Transverse colon (tissue), 4 donors: ENCODE measurements around the gene TRIP13.

Experiments
- CTCF ChIP-seq, 5 experiments: fragments of 200-600 bp in 3 of 5; fragments of 450-650 bp in 2 of 5; sonication (generic) in 3 of 5; IDR thresholded peaks; 1 replicate in 2 of 5; 2 replicates in 3 of 5; pipeline ENCODE4 v1.5.1; 2016 to 2017; ENCODE audit warnings: antibody characterized with exemption in 5 of 5, inconsistent platforms in 3 of 5, mild to moderate bottlenecking in 2 of 5, moderate library complexity in 1 of 5
- EP300 ChIP-seq: sonication (generic); formaldehyde crosslinking; IDR thresholded peaks from one replicate; pipeline ENCODE4 v1.6.1; 2017; ENCODE audit warnings: antibody characterized with exemption, low read depth
- POLR2A ChIP-seq: fragments of 450-650 bp; IDR thresholded peaks from one replicate; pipeline ENCODE4 v1.6.1; 2016; ENCODE audit warnings: antibody characterized with exemption, mild to moderate bottlenecking, moderate library complexity
- POLR2AphosphoS5 ChIP-seq, 3 donors: sonication (generic); formaldehyde crosslinking; IDR thresholded peaks; one replicate each; pipeline ENCODE4 v1.6.1; 2016; ENCODE audit warnings: antibody characterized with exemption in 3 of 3

DNA sequence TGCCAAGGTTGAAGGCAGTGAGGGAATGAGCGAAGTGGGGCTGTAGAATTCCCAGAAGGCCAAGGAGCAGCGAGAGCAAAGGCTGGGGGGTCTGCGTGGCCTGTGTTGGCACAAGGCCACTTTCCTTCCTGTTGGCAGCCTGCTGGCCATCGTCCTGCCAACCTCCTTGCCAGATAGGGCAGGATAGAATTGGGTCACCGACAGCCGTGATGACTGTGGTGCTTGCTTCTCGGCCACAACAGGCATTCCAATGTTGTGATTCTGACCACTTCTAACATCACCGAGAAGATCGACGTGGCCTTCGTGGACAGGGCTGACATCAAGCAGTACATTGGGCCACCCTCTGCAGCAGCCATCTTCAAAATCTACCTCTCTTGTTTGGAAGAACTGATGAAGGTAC, 18.9 kb downstream of the TRIP13 start:
- TF ChIP-seq CTCF (IDR thresholded peaks at IDR 0.05): no peak
- TF ChIP-seq POLR2A: no peak
- no peak for TF ChIP-seq EP300
- no peak for TF ChIP-seq POLR2AphosphoS5 (IDR thresholded peaks at IDR 0.05)
